OCI-M2 (cell line): ENCODE results near the gene RADIL.

Experiments
- DNase-seq: peaks from one replicate; lab custom pipeline; 2025; ENCODE audit not compliant: unreplicated experiment; lab: John Stamatoyannopoulos, UW

RADIL gene

GRCh38 chr7:4833691-4834600 lies 49.6 kb downstream of the RADIL start:
- no peak for DNase-seq

- no peak for DNase-seq
These were observed 50.3 kb downstream of the RADIL start for GRCh38 chr7:4833176-4833575.

- no peak for DNase-seq
These were observed 50.8 kb downstream of the RADIL start for GRCh38 chr7:4832711-4833110.

- no peak for DNase-seq
These were observed 51.6 kb downstream of the RADIL start for GRCh38 chr7:4831723-4832495.

- no peak for DNase-seq
These were observed 53.3 kb downstream of the RADIL start for GRCh38 chr7:4830176-4830575.

GRCh38 chr7:4828720-4829383 lies 54.7 kb downstream of the RADIL start:
- DNase-seq = no peak

GRCh38 chr7:4825081-4825480 lies 58.4 kb downstream of the RADIL start:
- no peak for DNase-seq

- no peak for DNase-seq
These were observed 59.3 kb downstream of the RADIL start for GRCh38 chr7:4824120-4824775.

GRCh38 chr7:4823441-4824119 lies 59.9 kb downstream of the RADIL start:
- DNase-seq = no peak

GRCh38 chr7:4822677-4823076 lies 60.8 kb downstream of the RADIL start:
- no peak for DNase-seq

- DNase-seq = no peak
These were observed 62.5 kb downstream of the RADIL start for GRCh38 chr7:4820967-4821471.

- no peak for DNase-seq
These were observed 63.0 kb downstream of the RADIL start for GRCh38 chr7:4820405-4820966.

- DNase-seq = no peak
These were observed 63.7 kb downstream of the RADIL start for GRCh38 chr7:4819560-4820404.

- no peak for DNase-seq
These were observed 65.3 kb downstream of the RADIL start for GRCh38 chr7:4818000-4818794.

- no peak for DNase-seq
These were observed 66.2 kb downstream of the RADIL start for GRCh38 chr7:4817178-4817901.

- DNase-seq = no peak
These were observed 67.0 kb downstream of the RADIL start for GRCh38 chr7:4816419-4817080.
